HG03521 (cell line): Measurements from ENCODE around the gene CLCNKB.
"Not testable (repeated sequence)": the region's sequence is repeated elsewhere in the genome, so short reads cannot be mapped to it uniquely, and the experiment has no call there.

Experiments
- ATAC-seq: cut with Tn5 transposase; IDR thresholded peaks from one replicate; pipeline ENCODE4 v1.9.1; 2021; ENCODE audit warnings: mild to moderate bottlenecking, moderate library complexity; ENCODE audit not compliant: unreplicated experiment

CLCNKB gene

DNA sequence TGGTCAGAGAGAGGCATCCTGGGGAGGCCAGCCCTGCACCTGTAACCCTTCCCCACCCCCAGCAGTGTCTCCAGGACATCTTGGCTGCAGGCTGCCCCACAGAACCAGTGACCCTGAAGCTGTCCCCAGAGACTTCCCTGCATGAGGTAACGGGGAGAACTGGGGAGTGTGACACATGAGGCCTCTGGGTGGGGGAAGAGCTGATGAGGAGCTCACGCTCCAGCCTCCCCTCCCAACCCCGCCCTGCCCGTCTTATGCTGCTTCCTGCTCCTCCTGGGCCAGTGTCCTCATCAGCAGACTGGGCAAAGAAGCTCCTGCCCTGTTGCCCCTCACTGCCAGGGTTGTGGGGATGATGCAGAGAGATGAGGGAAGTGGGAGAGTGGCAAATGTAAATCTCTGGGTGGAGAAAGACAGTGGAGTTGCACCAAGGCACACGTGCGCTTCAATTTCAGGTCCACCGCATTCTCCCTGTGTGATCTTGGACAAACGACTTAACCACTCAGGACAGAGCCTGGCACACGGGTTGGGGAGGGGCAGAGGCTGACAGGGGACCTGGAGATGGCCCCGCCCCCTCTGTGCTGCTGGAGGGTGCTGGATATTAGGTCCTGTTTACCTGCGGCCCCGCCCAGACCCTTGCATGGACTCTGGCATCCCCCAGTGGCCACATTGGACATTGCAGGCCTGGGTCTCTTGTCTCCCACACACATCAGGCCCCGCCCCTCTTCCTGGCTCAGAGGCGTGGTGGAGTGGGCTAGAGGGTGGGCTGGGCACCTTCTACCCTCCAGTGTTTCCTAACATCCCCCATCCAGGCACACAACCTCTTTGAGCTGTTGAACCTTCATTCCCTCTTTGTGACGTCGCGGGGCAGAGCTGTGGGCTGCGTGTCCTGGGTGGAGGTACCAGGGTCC lies 12.3 kb downstream of the CLCNKB start:
- no peak for ATAC-seq

DNA sequence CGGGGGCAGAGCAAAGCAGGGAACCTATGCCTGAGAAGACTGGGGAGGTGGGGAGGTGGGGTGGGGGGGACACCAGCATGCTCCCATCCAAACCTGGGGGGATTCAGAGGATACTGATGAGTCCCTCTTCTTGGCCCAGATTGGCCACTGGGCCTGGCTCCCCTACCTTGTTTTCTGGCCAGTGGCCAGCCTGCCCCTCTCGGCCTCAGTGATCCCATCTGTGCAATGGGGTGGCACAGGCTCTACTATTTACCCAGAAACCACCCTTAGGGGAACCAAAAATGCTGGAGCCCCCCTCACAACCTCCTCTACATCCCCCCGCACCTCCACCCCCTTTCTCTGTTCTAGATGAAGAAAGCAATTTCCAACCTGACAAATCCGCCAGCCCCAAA lies 12.9 kb downstream of the CLCNKB start:
- not testable (repeated sequence) for ATAC-seq

DNA sequence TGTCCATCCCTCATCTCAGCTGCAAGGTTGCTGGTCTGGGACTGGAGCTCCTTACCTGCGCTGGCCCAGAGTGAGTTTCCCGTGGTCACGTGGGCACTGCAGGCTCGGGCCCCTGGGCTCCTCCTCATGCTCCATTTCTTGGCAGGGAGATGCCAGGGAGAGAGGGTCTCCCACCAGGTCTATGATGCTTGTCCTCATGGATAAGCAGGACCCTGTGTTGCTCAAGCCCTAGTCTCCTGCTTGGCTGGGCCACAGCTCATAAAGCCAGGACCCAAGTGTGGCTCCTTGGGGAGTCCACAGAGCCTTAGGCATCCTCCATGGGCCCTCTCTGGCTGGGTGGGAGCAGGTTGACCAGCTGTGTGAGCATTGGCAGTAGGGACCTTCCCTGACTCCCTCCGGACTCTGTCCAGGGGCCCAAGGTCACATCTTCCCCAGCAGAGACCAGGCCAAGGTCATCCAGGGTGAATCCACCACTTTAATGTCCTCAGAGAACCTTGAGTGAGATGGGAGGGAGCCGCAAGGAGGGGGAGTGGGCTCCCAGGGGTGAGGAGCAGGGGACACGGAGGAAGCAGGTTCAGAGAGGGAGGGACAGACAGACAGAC lies 13.8 kb downstream of the CLCNKB start:
- not testable (repeated sequence) for ATAC-seq

DNA sequence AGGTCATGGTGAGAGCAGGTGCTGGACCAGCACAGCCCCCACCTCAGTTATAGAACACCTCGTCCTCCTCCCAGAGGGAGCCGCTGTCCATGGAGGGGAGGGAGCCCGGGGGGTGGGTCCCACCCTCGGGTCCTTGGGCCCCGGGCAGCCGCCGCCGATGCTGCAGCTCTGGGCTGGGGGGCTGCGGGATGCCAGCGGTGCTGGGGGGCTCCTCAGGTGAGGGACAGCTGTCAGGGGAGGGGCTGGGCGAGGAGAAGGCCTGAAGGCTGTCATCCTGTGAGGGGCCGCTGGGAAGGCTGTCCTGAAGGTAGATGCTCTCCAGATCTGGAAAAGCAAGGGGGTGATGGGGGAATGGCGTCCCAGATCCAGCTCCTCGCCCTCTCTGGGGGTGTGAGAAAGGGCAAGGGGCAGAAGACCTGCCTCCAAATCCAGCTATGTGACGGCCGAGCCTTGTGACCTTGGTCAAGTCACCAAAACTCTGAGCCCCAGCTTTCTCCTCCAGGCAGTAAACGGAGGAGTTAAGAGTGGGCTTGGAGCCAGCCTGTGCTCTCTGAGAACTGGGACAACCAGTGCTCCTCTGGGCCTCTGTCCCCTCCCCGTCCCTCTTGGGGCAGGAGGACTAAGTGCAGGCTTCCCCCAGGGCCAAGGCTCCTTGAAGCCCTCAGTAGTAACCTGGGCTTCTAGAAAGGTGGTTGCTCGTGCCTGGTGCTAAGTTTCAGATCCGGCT lies 15.0 kb downstream of the CLCNKB start:
- not testable (repeated sequence) for ATAC-seq

DNA sequence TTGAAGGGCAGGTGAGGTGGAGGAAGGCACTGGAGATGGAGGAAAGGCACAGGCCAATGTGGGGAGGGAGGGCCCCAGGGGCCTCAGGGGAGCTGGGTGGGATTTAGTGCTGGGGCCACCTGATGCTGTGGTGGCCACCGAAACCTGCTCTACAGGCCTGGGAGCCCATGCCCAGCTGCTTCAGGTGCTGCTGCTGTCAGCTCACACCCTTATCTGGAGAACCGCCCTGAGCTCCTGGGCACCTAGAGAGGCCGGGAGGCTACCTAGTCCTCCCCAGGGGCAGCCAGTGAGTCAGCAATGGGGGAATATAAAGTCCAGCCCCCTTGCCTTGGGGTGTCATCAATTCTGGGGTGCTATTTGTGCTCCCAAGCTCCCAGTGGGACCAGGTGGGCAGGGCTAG lies 17.7 kb downstream of the CLCNKB start:
- no peak for ATAC-seq

DNA sequence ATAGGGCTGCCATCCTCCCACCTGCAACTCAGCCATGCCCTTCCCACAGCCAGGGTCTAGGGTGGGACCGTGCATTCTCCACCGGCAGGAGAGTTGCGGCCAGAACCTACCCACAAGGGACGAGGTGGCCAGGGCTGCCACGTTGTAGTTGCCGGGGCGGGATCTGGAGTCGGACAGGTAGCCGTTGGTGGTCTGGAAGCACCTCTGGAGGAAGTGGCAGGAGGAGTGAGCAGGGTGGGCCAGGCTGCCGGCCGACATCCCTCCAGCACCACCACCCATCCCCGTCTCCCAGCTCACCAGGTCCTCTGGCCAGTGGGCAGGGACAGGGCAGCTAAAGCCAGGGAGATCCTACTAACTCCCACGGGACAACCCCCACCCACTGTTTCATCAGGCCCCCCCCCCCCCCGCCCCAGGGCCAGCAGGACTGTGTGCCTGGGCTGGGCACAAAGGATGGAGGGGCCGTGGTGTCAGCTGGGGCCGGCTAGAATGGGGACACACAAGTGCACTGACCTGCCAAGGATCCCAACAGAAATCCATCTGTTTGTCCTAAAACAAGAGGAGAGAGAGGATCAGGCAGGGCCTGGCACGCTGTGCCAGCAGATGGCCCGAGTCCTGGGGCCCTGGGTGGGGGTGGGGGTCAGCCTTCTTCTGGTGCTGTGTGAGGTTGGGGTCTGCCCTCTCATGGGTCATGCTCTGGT lies 18.6 kb downstream of the CLCNKB start:
- not testable (repeated sequence) for ATAC-seq

DNA sequence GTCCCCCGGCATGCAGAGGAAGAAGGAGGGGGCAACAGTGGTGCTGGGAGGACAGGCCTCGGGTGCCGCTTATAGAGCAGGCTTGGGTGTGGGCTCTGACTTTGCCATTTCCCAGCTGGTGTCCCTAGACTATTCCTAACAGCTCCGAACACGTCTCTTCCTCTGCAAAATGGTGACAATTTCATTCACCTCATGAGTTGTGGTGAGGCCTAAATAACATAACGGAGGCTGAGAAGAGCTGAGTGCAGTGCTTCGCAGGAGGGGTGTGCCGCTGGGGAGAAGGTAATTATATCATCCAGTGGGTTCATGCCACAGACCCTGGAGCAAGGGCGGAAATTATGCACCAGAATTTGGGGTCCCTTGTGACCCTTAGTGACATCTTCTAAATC lies 19.1 kb downstream of the CLCNKB start:
- not testable (repeated sequence) for ATAC-seq

DNA sequence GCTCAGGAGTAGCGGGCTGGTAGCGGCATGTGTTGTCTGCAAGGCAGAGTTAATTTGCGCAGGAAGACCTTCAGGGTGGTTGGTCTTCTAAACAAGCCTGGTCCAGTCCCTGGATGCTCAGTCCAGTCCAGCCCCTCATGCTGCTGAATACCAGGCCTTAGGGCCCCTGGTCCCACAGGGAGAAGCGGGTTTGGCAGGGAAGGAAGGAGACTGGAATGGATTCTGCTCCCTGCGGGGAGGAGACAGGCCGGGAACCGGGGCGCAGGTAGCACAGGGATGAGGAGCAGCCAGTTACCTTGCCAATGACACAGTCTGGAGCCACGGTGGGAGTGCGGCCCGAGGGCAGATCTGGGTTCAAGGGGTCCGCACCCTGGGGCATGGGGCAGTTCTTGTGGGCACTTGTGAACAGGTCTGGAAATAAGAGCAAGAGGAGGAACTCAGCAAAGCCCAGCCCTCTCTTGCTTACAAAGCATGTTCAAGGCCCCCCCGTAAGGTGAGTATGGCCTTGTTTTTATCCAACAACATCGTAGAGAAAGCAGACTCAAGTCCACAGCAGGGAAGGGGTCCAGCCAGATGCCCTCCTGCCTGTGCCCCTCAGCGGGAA lies 19.7 kb downstream of the CLCNKB start:
- ATAC-seq: no peak

DNA sequence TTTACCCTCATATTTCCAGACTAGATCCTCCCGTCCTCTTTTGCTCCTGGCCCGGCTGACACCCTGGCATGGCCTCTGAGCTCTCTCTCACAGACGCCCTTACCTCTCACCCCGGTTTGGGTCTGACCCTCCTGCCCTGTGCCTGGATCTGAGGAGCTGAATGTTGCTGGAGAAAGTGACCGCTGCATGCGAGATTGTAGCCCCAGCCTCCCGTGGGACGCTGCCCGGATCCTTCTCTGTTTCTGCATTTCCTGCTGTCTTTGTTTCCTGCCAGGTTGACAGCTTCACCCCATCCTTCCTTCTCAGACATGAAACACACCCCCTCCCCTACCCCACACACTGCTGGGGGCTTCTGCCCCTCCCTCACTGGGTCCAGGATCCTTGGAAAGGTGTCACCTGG lies 20.3 kb downstream of the CLCNKB start:
- ATAC-seq: no peak

DNA sequence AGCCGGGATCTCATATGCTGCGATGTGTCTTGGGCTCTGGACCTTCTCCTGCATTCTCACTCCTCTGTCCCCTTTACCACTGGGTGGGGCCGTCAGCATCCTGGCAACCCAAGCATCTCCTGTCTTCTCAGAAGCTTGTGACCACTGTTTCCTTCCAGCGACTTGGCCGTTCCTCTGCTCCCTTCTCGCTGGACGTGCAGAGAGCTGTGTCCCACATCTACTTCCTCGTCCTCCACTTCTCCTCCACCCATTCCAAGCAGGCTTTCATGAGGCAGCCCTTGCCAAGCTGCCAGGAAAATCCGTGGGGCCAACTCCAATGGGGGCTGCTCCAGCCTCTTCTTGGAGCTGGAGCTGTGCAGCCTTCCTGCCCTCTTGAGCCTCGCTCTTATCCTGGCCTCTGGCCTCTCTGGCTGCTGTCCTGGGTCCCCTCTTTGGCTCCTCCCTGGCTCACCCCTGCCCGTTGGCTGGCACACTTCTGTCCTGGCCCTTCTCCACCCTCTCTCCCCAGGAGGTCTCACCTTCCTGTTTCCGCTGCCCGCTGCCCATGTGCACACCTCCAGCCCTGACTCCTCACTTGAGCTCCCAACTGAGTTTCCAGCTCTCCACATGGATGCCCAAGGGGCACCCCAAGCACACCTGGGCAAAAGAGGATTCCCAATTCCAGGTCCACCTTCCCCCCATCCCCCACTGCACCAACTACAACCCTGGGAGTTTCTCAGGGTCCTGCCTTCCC lies 21.1 kb downstream of the CLCNKB start:
- ATAC-seq: no peak

DNA sequence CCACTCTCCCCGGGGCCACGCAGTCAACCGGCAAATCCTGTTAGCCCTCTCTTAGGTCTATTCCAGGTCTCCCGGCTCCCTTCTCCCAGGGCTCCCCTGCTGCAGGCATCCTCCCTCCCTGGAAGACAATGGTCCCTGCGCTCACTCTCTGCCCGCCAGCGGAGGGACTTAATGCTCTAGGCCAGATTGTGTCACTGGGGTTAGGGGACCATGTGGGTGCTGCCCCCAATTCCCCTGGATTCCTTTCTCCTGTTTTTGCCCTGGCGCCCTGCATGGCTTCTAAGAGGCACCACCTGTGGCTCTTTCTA lies 21.6 kb downstream of the CLCNKB start:
- no peak for ATAC-seq

DNA sequence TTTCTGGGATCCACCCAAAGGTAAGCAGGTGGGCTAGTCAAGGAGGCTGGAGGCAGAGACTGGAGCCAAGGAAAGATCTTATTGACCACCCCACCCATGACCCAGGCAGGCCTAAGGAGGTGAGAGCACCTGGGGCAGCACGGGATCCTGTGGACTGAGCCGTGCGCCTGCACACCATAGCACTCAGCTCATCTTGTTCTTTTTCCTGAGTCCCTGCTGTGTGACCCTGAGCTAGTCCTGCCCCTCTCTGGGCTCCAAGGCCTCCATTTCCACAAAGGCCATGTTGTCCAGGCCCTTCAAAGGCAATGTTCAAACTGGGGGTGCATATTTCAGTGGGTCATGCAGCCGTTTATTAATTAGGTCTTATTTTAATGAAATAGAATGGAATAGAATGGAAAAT lies 22.7 kb downstream of the CLCNKB start:
- ATAC-seq: no peak

DNA sequence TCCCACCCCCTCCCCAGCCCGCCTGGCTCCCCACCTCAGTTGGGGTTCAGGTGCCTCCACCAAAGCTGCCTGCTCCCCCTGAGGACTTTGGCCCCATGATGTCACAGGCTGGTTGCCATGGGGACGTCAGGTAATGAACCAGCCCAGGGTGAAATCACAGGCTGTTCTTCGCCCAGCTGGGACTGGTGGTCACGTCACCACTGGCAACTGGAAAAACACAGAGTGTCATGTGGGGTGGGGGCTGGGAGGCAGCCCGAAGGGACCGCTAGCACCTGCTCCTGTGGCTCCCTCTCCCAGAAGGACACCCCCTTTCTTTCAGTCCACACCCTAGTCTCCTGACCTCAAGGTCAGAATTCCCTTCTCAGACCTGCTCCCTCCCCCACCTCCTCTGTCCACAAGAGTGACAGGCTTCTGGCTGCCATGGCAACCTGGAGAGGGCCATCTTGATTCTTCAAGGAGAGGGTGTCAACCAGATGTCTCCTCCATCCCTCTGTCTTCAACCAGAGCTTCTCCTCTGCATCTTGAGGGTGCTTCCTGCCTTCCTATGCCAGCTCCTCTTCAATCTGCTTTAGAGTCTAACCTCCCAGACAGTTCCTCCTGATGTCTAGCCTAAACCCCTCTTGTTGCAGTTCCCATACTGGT lies 23.7 kb downstream of the CLCNKB start:
- ATAC-seq: no peak

DNA sequence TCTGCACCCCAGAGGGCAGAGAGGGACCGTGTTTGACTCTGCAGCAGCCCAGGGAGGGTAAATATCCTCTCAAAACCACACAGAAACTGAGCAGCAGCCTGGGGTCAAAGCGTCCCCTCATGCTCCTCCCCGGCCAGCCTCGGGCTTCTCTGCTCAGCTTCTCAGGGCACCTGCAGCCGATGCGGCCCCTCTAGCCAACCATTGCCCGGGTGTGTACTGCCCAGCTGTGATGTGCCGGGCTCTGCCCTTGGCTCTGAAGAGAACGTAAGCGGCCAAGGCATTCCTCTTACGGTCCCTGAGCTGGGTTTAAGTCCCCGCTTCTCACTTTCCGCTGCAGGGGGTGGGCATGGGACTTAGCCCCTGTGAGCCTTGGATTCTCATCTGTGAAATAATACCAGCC lies 24.4 kb downstream of the CLCNKB start:
- ATAC-seq: no peak

DNA sequence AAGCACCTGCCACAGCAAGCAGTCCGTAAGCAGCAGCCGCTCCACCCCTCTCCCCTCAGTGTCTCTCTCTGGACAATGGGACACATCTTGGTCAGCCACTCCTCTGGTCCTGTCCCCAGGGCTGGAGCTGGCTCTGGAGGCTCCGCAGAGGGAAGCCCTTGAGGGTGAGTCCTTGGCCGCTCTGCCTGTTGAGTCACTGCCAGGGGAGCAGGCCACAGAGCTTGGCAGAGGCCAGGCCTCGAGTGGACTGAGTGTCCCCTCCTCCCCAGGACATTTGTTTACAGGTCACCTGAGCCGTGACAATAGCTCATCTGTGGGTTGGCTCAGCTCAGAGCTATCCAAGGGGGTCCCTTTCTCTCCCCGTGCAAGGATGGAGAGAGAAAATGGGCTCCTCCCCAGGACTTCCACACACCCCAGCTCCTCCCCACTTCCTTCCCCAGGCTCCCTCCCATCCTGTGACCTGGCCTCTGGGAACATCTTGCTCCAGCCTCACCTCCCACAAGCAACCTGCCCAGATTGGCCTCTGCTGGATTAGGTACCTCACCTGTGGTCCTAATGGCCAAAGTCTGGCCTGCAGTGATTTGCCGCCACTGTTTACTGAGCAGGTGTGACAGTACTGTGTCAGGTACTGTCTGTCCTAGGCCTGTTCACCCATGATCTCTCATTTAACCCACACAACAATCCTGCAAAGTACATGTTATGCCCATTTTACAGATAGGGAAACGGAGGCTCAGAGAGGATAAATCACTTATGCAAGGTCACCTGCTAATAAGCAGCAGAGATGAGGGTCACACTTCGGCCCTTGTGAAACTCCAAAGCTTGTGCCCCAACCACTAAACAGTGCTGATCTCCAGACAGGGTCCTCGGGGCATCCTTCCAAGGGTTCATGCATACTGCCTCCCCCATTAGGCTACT lies 25.0 kb downstream of the CLCNKB start:
- ATAC-seq: no peak

DNA sequence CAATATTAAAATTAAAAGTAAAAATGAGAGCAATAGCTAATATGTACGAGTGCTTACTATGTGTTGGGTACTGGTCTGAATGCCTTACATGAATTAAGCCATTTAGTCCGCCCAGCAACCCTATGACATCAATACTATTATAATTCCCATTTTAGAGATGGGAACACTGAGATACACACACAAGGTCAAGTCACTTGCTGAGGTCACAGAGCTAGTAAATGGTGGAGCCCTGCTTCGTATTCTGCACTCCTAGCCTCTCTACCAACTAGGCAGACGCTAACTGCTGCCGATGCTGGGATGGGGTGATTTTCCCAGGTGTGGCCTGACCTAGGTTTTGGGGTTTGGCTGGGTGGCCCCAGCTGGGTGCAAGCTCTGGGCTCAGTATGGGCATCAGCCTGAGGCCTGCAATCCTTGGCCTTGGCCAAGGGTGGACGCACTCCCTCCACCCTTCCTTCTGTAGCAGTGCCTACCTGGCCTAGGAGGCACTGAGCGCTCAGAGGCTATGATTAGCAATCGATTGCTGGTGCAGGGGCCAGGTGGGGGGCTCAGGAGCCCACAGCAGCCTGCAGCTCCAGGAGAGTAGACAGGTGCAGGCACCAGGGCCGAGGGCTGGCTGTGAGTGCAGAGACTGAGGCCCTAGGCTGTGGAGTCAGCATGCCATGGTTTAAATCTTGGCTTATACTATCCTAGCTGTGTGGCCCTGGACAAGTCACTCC lies 27.2 kb downstream of the CLCNKB start:
- ATAC-seq: no peak

DNA sequence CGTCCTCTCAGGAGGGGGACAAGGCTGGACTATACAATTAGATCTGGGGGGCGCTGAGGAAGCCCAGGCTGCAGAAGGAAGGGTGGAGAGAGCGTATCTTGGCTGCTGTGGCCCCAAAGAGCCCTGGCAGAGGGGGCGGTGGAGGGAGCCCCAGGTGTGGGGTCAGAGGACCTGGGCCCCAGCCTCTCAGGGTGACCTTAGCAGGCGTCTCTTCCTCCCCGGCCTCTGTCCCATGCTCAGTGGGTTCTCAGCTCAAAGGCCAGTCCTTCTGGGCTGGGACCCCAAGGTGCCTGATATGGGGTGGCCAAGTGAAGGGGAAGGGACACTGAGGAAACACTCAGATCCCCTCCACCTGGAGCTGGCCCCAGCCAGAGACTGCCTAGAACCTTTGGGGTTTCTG lies 28.0 kb downstream of the CLCNKB start:
- ATAC-seq: no peak

DNA sequence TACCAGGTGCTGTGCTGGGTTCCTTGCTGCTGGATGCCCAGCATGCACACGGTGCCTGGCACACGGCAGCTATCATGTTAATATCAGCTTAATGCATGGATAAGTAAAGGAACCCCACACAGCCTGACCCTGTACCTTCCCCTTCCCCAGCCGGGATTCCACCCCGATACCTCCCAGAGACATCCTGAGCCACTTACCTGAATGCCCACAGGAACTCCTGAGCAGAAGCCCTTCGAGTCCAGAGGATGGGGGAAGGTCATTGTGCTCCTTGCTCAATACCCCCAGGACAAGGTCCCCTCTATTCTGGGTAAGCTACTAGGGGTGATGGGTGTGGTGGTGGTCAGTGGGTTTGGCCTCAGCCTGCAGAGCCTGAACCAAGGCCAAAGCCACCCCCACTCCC lies 28.5 kb downstream of the CLCNKB start:
- ATAC-seq: no peak
